GM23338 (cell line): ENCODE measurements around the gene CALY. TPM values are rescaled to one million over a fixed set of nuclear protein-coding genes. Genes with fewer than 3 reads are reported as not detected.

ENCODE experiments used
- ATAC-seq: fragments of 200-7000 bp; cut with Tn5 transposase; 3 replicates; pipeline ENCODE4 v1.9.1; 2020
- DNase-seq: peaks from one replicate; pipeline ENCODE4 v3.0.0-alpha.2; 2015; ENCODE audit warnings: low spot score
- H2AFZ ChIP-seq: fragments of 200-600 bp; sonication (generic); 2 replicates; pipeline ENCODE4 v1.8.0; 2016; ENCODE audit warnings: antibody characterized with exemption, mild to moderate bottlenecking, moderate library complexity
- H3F3A ChIP-seq: fragments of 200-600 bp; sonication (generic); replicated peaks from 2 replicates; pipeline ENCODE4 v1.8.0; 2017; ENCODE audit warnings: antibody characterized with exemption, mixed run types, low read depth
- H3K27ac ChIP-seq: fragments of 200-600 bp; sonication (generic); 2 replicates; pipeline ENCODE4 v1.6.1; 2016; ENCODE audit warnings: low read depth
- H3K27me3 ChIP-seq: fragments of 200-600 bp; sonication (generic); 2 replicates; pipeline ENCODE4 v1.8.0; 2016; ENCODE audit warnings: mild to moderate bottlenecking, mixed run types, moderate library complexity; ENCODE audit not compliant: insufficient read depth
- H3K36me3 ChIP-seq: fragments of 200-600 bp; sonication (generic); 2 replicates; pipeline ENCODE4 v1.8.0; 2016; ENCODE audit warnings: mild to moderate bottlenecking; ENCODE audit not compliant: insufficient read depth
- H3K4me1 ChIP-seq: fragments of 200-600 bp; sonication (generic); 2 replicates; pipeline ENCODE4 v1.8.0; 2016; ENCODE audit warnings: mild to moderate bottlenecking, moderate library complexity; ENCODE audit not compliant: insufficient read depth
- H3K4me2 ChIP-seq: fragments of 200-600 bp; sonication (generic); 2 replicates; pipeline ENCODE4 v1.7.1; 2017; ENCODE audit warnings: mixed run types
- H3K4me3 ChIP-seq: fragments of 200-600 bp; sonication (generic); 2 replicates; pipeline ENCODE4 v1.6.1; 2016; ENCODE audit warnings: mixed run types
- H3K79me2 ChIP-seq: fragments of 200-600 bp; sonication (generic); replicated peaks from 2 replicates; pipeline ENCODE4 v1.8.0; 2017; ENCODE audit warnings: mild to moderate bottlenecking; ENCODE audit not compliant: insufficient read depth
- H3K9me2 ChIP-seq: fragments of 200-600 bp; sonication (generic); 2 replicates; pipeline ENCODE4 v1.8.0; 2017; ENCODE audit not compliant: insufficient read depth
- H4K20me1 ChIP-seq: fragments of 200-600 bp; sonication (generic); replicated peaks from 2 replicates; pipeline ENCODE4 v1.8.0; 2017; ENCODE audit warnings: mild to moderate bottlenecking; ENCODE audit not compliant: insufficient read depth
- H3K27ac Mint-ChIP-seq: 2 replicates; pipeline ENCODE4 v1.8.0; 2020; ENCODE audit warnings: inconsistent platforms, mild to moderate bottlenecking, moderate library complexity, mixed read lengths
- H3K27me3 Mint-ChIP-seq: 3 replicates; pipeline ENCODE4 v1.8.0; 2022; ENCODE audit warnings: low read depth, mild to moderate bottlenecking, moderate library complexity, mixed read lengths, inconsistent platforms; ENCODE audit not compliant: insufficient read depth, poor library complexity
- H3K36me3 Mint-ChIP-seq: 3 replicates; pipeline ENCODE4 v1.8.0; 2021; ENCODE audit warnings: low read depth, mild to moderate bottlenecking, inconsistent platforms, moderate library complexity, mixed read lengths
- H3K4me1 Mint-ChIP-seq: 3 replicates; pipeline ENCODE4 v1.8.0; 2020; ENCODE audit warnings: mild to moderate bottlenecking, inconsistent platforms, mixed read lengths
- H3K4me3 Mint-ChIP-seq: 3 replicates; pipeline ENCODE4 v1.8.0; 2021; ENCODE audit warnings: moderate library complexity, mild to moderate bottlenecking, inconsistent platforms, mixed read lengths
- H3K9me3 Mint-ChIP-seq: 3 replicates; pipeline ENCODE4 v1.8.0; 2020; ENCODE audit warnings: moderate library complexity, mild to moderate bottlenecking, inconsistent platforms, mixed read lengths
- EZH2phosphoT487 ChIP-seq: fragments of 200-600 bp; sonication (generic); IDR thresholded peaks from one replicate; pipeline ENCODE4 v1.8.1; 2018; ENCODE audit warnings: antibody characterized with exemption; ENCODE audit not compliant: unreplicated experiment
- JUNB ChIP-seq: IDR thresholded peaks from one replicate; pipeline ENCODE4 v1.6.1; 2016; ENCODE audit warnings: antibody characterized with exemption; ENCODE audit not compliant: unreplicated experiment
- ZNF462 ChIP-seq: fragments of 250-450 bp; sonication (Bioruptor Pico); IDR thresholded peaks from 2 replicates; pipeline ENCODE4 v1.5.0; 2020; ENCODE audit warnings: mild to moderate bottlenecking, moderate library complexity
- microRNA-seq: library from miRNA; unstranded; fragments of <30 nt; microRNA quantifications from one replicate; pipeline ENCODE4, GENCODE V29; 2017
- polyA plus RNA-seq: library from polyadenylated mRNA; unstranded; fragments of >200 nt; fragmentation: Nextera tagmentation; extraction: Ambion mirVana; gene quantifications from 2 replicates; pipeline ENCODE4 v1.2.1, GENCODE V29; 2016
- small RNA-seq: library from RNA; depleted of rRNA; stranded (forward); fragments of <200 nt; gene quantifications from one replicate; pipeline ENCODE3, GENCODE V24; 2014; ENCODE audit warnings: low replicate concordance
- total RNA-seq: library from RNA; depleted of rRNA; stranded (reverse); fragments of >200 nt; shearing (Covaris generic); gene quantifications from 2 replicates; pipeline ENCODE4 v1.2.3, GENCODE V29; 2014; rRNA removed
- TF ChIP-seq, protein P1 (sequence below), 2 experiments: fragments of 200-600 bp in 1 of 2; sonication (generic) in 1 of 2; conservative IDR thresholded peaks; 2 replicates each; pipeline versions ENCODE4 v1.5.1 to v1.6.1; 2016 to 2017; ENCODE audit warnings: antibody characterized with exemption in 2 of 2, low read depth in 2 of 2, mild to moderate bottlenecking in 2 of 2, moderate library complexity in 1 of 2

The CALY gene
- total and polyA plus RNA-seq, 2 experiments from 2014 or later: 1.0 to 8.0 TPM

GRCh38 chr10:133274751-133275683, 61.7 kb downstream of the CALY start:
- Mint-ChIP-seq H3K4me3 (no peak overlapping the region), H3K9me3 (no peaks in the 10 kb centered on the region), H3K4me1 (peaks cover 4% of the 10 kb centered on the region; the same call in 2 of the 3 replicates), H3K27me3 (peaks cover 3% of the 10 kb centered on the region), H3K36me3 (no peaks in the 10 kb centered on the region), H3K27ac (no peak overlapping the region)
- Histone ChIP-seq H3K4me3 (no peak overlapping the region), H3F3A (no peaks in the 10 kb centered on the region), H3K27ac (no peak overlapping the region), H2AFZ (no peak overlapping the region), H3K9me2 (no peaks in the 10 kb centered on the region), H3K36me3 (no peaks in the 10 kb centered on the region), H3K4me2 (no peak overlapping the region), H3K79me2 (no peaks in the 10 kb centered on the region), H3K27me3 (no peaks in the 10 kb centered on the region), H3K4me1 (no peaks in the 10 kb centered on the region), H4K20me1 (no peaks in the 10 kb centered on the region)
- DNase-seq (no peak), ATAC-seq (no peak)
- TF ChIP-seq ZNF462 (CRISPR knock-in tag) (no peak), EZH2phosphoT487 (no peak), JUNB (no peak)
- TF ChIP-seq, protein P1, sequence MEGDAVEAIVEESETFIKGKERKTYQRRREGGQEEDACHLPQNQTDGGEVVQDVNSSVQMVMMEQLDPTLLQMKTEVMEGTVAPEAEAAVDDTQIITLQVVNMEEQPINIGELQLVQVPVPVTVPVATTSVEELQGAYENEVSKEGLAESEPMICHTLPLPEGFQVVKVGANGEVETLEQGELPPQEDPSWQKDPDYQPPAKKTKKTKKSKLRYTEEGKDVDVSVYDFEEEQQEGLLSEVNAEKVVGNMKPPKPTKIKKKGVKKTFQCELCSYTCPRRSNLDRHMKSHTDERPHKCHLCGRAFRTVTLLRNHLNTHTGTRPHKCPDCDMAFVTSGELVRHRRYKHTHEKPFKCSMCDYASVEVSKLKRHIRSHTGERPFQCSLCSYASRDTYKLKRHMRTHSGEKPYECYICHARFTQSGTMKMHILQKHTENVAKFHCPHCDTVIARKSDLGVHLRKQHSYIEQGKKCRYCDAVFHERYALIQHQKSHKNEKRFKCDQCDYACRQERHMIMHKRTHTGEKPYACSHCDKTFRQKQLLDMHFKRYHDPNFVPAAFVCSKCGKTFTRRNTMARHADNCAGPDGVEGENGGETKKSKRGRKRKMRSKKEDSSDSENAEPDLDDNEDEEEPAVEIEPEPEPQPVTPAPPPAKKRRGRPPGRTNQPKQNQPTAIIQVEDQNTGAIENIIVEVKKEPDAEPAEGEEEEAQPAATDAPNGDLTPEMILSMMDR (conservative IDR thresholded peaks at IDR 0.05; ENCODE audit: low read depth in 2 of 2): peak in 1 of 2 experiments; percentile 18; a peak in 1 of 4 replicates

Small RNAs within 50 kb of the gene (microRNA-seq; reads per million reads assigned to microRNA genes)
- 0.89 reads per million for gene MIR3944

Small RNAs within 50 kb of the gene (small RNA-seq; reads per million reads assigned to genes)
- gene AL360181.4 (not detected), gene BANF1P2 (not detected), gene MIR3944 (not detected)

Other genes with a start within 250 kb of the CALY start
- gene ADGRA1, start 249.0 kb downstream of the CALY start, total RNA-seq: 0.52 and 0.66 TPM in 2 replicates
- gene ADGRA1, start 249.0 kb downstream of the CALY start, polyA plus RNA-seq: 0.07 and 0.23 TPM in 2 replicates
- gene KNDC1, start 176.7 kb downstream of the CALY start, total RNA-seq: 8.2 and 16.0 TPM in 2 replicates
- gene KNDC1, start 176.7 kb downstream of the CALY start, polyA plus RNA-seq: 1.8 and 1.9 TPM in 2 replicates
- 7.7 and 12.2 TPM in 2 replicates for gene UTF1, start 106.7 kb downstream of the CALY start, total RNA-seq
- 51.4 and 55.7 TPM in 2 replicates for gene UTF1, start 106.7 kb downstream of the CALY start, polyA plus RNA-seq
- 6.3 and 8.1 TPM in 2 replicates for gene VENTX, start 99.0 kb downstream of the CALY start, total RNA-seq
- 4.8 and 5.1 TPM in 2 replicates for gene VENTX, start 99.0 kb downstream of the CALY start, polyA plus RNA-seq
- gene ADAM8, start 60.0 kb downstream of the CALY start, total RNA-seq: 5.5 and 7.4 TPM in 2 replicates
- gene ADAM8, start 60.0 kb downstream of the CALY start, polyA plus RNA-seq: 1.9 and 2.1 TPM in 2 replicates
- gene TUBGCP2, start 28.0 kb downstream of the CALY start, total RNA-seq: 51.5 and 67.7 TPM in 2 replicates
- gene TUBGCP2, start 28.0 kb downstream of the CALY start, polyA plus RNA-seq: 56.6 and 59.6 TPM in 2 replicates
- gene ZNF511, start 28.0 kb downstream of the CALY start, total RNA-seq: 41.0 and 41.3 TPM in 2 replicates
- 104 and 114 TPM in 2 replicates for gene ZNF511, start 28.0 kb downstream of the CALY start, polyA plus RNA-seq
- gene PRAP1, start 10.5 kb upstream of the CALY start, total RNA-seq: not detected in 2 replicates
- 0.68 and 1.5 TPM in 2 replicates for gene PRAP1, start 10.5 kb upstream of the CALY start, polyA plus RNA-seq
- gene FUOM, start 21.1 kb upstream of the CALY start, total RNA-seq: 33.9 and 43.9 TPM in 2 replicates
- gene FUOM, start 21.1 kb upstream of the CALY start, polyA plus RNA-seq: 30.8 and 33.0 TPM in 2 replicates
- gene ECHS1, start 36.5 kb upstream of the CALY start, total RNA-seq: 87.8 and 92.1 TPM in 2 replicates
- gene ECHS1, start 36.5 kb upstream of the CALY start, polyA plus RNA-seq: 120 and 127 TPM in 2 replicates
- gene PAOX, start 42.4 kb upstream of the CALY start, total RNA-seq: 8.7 and 8.8 TPM in 2 replicates
- gene PAOX, start 42.4 kb upstream of the CALY start, polyA plus RNA-seq: 4.1 and 6.1 TPM in 2 replicates
- 35.3 and 45.7 TPM in 2 replicates for gene MTG1, start 57.3 kb upstream of the CALY start, total RNA-seq
- gene MTG1, start 57.3 kb upstream of the CALY start, polyA plus RNA-seq: 68.6 and 70.8 TPM in 2 replicates
- 0.31 TPM in 1 of 2 replicates, not detected in the other for gene SPRN, start 87.7 kb upstream of the CALY start, total RNA-seq
- gene SPRN, start 87.7 kb upstream of the CALY start, polyA plus RNA-seq: 0.31 and 0.59 TPM in 2 replicates
- 0.19 and 0.59 TPM in 2 replicates for gene SCART1, start 117.0 kb upstream of the CALY start, total RNA-seq
- gene SCART1, start 117.0 kb upstream of the CALY start, polyA plus RNA-seq: not detected in 2 replicates
- 0.74 and 2.2 TPM in 2 replicates for gene CYP2E1, start 190.5 kb upstream of the CALY start, total RNA-seq
- 0.97 and 1.4 TPM in 2 replicates for gene CYP2E1, start 190.5 kb upstream of the CALY start, polyA plus RNA-seq
- gene SYCE1, start 228.7 kb upstream of the CALY start, total RNA-seq: not detected in 2 replicates
- gene SYCE1, start 228.7 kb upstream of the CALY start, polyA plus RNA-seq: 0.38 and 0.53 TPM in 2 replicates